Right atrium auricular region (tissue), 2 donors: Measurements from ENCODE around the gene KCTD18. TPM values are rescaled to one million over a fixed set of nuclear protein-coding genes. Genes with fewer than 3 reads are reported as not detected.

Experiments used
- DNase-seq: peaks from one replicate; pipeline ENCODE4 v3.0.0-alpha.2; 2019; ENCODE audit warnings: low spot score
- H3K27ac ChIP-seq, 2 donors: fragments of 200-600 bp; sonication (generic); 1 replicate in 1 of 2; 2 replicates in 1 of 2; pipeline ENCODE4 v1.5.1; 2016 to 2019
- H3K27me3 ChIP-seq, 2 donors: fragments of 200-600 bp; sonication (generic); one replicate each; pipeline versions ENCODE4 v1.5.1 to v1.6.0; 2017 to 2019
- H3K36me3 ChIP-seq: fragments of 200-600 bp; sonication (generic); one replicate; pipeline ENCODE4 v1.5.1; 2016
- H3K4me1 ChIP-seq, 2 donors: fragments of 200-600 bp; sonication (generic); one replicate each; pipeline versions ENCODE4 v1.5.1 to v1.6.0; 2017 to 2019
- H3K4me3 ChIP-seq, 2 donors: fragments of 200-600 bp; sonication (generic); 1 replicate in 1 of 2; 2 replicates in 1 of 2; pipeline ENCODE4 v1.5.1; 2017 to 2019; ENCODE audit warnings: mild to moderate bottlenecking in 1 of 2, moderate library complexity in 1 of 2
- H3K9me3 ChIP-seq, 2 donors: fragments of 200-600 bp; sonication (generic); one replicate each; pipeline ENCODE4 v1.5.1; 2019
- total RNA-seq, 2 donors: library from RNA; depleted of rRNA; stranded (reverse); fragments of >200 nt; gene quantifications; one replicate each; pipeline ENCODE4 v1.1.0, GENCODE V29; 2016
- TF ChIP-seq, protein P1 (sequence below), 2 donors: fragments of 200-600 bp; sonication (generic); IDR thresholded peaks; one replicate each; pipeline ENCODE4 v1.5.1; 2019; ENCODE audit warnings: antibody characterized with exemption in 2 of 2

Gene KCTD18
- total RNA-seq, 2 donors from 2014 or later, result 11.9 to 16.4 TPM

DNA sequence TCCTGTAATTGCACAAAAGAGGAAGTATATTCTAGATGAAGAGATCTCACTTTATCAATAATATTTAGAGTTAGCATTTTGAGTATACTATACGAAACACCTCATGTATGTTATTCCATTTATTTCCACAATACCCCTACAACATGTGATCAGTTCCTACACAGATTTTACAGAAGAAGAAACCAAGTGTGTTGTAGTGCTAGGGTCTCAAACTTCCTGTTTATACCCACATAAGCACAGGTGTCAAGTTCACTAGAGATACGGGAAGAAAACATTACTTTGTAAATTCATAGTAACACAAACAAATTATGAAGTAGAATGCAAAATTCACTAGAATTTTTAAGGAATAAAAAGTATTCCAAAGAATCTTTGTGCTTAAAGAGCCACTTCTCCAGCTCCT lies 46.4 kb downstream of the KCTD18 start:
- Histone ChIP-seq H3K4me1 (peaks cover 0 to 6% of the 10 kb centered on the region in 2 donors), H3K36me3 (peaks cover 36% of the 10 kb centered on the region)
- DNase-seq, result no peak

DNA sequence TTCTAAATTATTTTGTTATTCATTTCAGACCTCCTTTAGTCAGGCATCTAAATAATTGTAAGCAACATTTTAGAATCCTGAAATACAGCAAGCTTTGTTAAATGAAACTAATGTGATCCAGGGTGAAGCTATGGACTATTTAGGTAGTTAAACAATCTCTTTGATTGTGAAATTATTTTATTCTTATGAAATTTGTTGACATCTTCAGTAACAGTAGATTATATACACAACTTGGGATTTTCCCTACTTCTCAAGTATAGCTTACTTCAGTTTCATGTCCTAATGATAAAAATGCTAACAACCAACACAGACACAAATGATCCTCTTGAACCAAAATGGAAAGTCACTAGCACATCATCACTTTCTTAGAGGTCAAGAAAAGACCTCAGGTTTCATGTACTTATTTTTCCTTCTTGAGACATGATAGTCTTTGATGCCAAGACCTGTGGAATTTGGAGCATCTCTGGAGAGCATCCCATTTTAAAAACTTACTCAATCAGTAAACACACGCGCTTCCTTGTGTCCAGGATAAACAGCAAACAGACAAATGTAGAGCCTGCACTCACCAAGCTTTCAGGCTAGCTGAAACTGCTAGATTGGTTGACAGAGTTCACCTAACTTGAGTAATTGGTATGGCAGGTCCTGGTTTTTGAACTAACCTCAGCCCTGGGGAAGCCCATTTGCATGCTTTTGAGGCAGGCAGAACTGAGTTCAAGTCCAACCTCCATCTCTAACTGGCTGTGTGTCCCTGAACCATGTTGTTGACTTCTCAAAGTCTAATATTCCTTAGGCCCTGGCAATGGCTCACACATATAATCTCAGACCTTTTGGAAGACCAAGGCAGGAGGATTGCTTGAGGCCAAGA lies 47.8 kb downstream of the KCTD18 start:
- no peak for DNase-seq
- no peak overlapping the region for H3K4me3 ChIP-seq
- TF ChIP-seq, protein P1, sequence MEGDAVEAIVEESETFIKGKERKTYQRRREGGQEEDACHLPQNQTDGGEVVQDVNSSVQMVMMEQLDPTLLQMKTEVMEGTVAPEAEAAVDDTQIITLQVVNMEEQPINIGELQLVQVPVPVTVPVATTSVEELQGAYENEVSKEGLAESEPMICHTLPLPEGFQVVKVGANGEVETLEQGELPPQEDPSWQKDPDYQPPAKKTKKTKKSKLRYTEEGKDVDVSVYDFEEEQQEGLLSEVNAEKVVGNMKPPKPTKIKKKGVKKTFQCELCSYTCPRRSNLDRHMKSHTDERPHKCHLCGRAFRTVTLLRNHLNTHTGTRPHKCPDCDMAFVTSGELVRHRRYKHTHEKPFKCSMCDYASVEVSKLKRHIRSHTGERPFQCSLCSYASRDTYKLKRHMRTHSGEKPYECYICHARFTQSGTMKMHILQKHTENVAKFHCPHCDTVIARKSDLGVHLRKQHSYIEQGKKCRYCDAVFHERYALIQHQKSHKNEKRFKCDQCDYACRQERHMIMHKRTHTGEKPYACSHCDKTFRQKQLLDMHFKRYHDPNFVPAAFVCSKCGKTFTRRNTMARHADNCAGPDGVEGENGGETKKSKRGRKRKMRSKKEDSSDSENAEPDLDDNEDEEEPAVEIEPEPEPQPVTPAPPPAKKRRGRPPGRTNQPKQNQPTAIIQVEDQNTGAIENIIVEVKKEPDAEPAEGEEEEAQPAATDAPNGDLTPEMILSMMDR (IDR thresholded peaks at IDR 0.05), result no peak

More for the DNA sequence above, 46.4 kb downstream of the KCTD18 start:
- TF ChIP-seq, protein P1 (IDR thresholded peaks at IDR 0.05), result no peak
- Histone ChIP-seq H3K9me3 (no peaks in the 10 kb centered on the region), H3K4me3 (no peak overlapping the region), H3K27me3 (no peaks in the 10 kb centered on the region), H3K27ac (no peak overlapping the region)

DNA sequence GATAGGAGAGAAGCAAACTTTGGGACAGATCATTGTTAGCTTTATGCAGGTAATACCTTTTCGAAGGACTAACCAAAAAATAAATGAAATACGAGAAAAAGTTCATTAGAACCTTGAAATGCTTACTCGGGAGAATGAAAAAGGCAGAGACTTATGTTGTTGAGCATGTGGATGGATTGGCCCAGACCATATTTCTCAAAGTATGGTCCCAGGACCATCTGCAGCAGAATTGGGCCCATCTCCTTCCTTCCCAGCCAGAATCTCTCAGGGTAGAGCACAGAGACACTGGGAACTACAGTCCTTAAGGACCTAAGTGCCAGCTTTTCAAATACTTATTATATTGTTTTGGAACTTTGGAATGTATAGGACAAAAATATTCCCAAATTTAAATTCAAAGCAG lies 50.8 kb downstream of the KCTD18 start:
- H3K36me3 ChIP-seq, result peaks cover 16% of the 10 kb centered on the region
- TF ChIP-seq, protein P1 (IDR thresholded peaks at IDR 0.05), result no peak

More for the DNA sequence above, 47.8 kb downstream of the KCTD18 start:
- Histone ChIP-seq H3K4me1 (peaks cover 0 to 2% of the 10 kb centered on the region in 2 donors), H3K27me3 (no peaks in the 10 kb centered on the region), H3K9me3 (no peaks in the 10 kb centered on the region), H3K27ac (no peak overlapping the region), H3K36me3 (peaks cover 26% of the 10 kb centered on the region)

DNA sequence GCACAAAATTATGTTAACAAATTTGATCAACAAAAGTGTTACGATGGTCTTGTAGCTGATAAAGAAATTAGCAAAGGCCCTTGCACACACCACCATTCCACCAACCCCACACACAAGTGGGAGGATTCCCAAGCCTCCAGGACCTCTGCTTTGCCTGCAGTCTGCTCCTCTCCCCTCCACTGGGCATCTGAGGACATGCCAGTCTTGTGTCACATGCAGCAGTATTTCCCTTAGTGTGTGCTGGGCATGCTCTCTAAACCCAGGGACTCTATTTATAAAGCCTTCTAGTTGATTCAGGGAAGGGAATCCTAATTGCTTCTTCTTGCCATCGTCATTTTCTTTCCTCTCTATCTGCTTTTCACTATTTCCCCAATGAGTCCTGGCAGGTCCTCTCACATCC lies 53.3 kb downstream of the KCTD18 start:
- Histone ChIP-seq H3K27ac (no peak overlapping the region), H3K27me3 (no peaks in the 10 kb centered on the region), H3K4me1 (peaks cover 0 to 16% of the 10 kb centered on the region in 2 donors), H3K36me3 (peaks cover 5% of the 10 kb centered on the region), H3K9me3 (no peaks in the 10 kb centered on the region), H3K4me3 (no peak overlapping the region)
- TF ChIP-seq, protein P1 (IDR thresholded peaks at IDR 0.05), result no peak
- DNase-seq, result no peak

More for the DNA sequence above, 50.8 kb downstream of the KCTD18 start:
- Histone ChIP-seq H3K27ac (no peak overlapping the region), H3K27me3 (no peaks in the 10 kb centered on the region), H3K4me3 (no peak overlapping the region), H3K9me3 (no peaks in the 10 kb centered on the region), H3K4me1 (peaks cover 0 to 16% of the 10 kb centered on the region in 2 donors)
- DNase-seq, result no peak

DNA sequence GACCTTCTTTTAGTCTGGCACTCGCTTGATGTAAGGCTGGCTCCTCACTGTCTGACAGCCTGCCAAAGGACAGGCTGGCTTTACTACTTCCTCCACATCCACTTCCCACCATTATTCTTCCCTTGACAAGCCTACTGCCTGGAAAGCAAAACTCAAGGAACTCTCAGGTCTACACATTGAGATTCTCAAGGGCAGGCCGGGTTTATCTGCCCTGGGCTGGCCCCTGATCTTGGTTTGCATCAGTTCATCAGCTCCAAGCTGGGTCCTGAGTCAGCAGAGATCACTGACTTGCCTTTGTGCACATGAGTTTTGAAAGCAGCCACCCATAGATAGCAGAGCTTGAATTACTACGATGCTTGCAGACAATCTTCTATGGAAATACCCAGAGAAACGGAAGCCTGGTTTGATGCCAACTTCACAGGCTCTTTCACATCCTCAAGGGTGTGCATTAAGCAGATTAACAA lies 53.9 kb downstream of the KCTD18 start:
- Histone ChIP-seq H3K9me3 (no peaks in the 10 kb centered on the region), H3K4me1 (peaks cover 0 to 16% of the 10 kb centered on the region in 2 donors), H3K36me3 (peaks cover 7% of the 10 kb centered on the region), H3K4me3 (no peak overlapping the region), H3K27me3 (no peaks in the 10 kb centered on the region), H3K27ac (peak overlapping the region in 1 of 2 donors; percentile 55)
- DNase-seq, result no peak
- TF ChIP-seq, protein P1 (IDR thresholded peaks at IDR 0.05), result no peak
